Mucosa of gallbladder (tissue), 1 donor: ENCODE data around the gene ZNF684. TPM values are rescaled to one million over a fixed set of nuclear protein-coding genes. Genes with fewer than 3 reads are reported as not detected.
"Not testable (repeated sequence)": the region's sequence is repeated elsewhere in the genome, so short reads cannot be mapped to it uniquely, and the experiment has no call there.

Experiments used
- DNase-seq: peaks from one replicate; pipeline ENCODE4 v3.0.0-alpha.2; 2020; ENCODE audit warnings: low spot score
- total RNA-seq: library from RNA; stranded (reverse); gene quantifications from one replicate; pipeline ENCODE4 v1.2.1, GENCODE V29; 2021
- donor health status: DM: no; HTN: no; CAD: no.

ZNF684 gene
- 4.4 TPM for total RNA-seq

DNA sequence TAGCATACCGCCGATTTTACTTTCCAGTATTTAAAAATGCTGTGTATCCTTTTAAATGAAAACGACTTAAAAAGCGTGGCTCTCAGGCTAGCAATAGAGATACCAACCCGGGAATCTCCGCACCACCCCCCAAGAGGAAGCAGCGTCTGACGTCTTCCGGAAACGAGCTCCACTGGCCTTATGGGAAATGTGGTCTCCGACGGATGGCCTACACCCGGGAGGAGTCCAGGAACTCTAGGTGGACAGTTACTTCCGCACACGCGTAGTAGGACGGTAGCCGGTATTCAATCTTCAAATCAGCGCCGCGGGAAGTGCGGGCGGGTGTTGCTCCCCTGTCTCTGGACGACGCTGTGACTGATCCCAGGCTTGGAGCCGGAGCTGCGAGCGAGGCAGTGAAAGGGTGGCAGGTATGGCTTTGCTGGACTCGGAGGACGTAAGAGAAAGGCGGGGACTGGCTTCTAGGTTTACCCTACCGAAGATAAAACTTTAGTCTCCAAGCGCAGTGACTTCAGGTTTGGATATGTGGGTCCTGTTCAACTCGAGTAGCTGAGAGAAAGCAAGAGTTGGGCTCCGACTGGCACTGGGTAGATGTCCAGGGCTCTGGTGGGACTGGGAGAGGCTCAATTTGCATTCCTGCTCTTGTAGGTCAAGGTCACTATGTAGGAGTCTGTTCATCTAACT lies at the start of gene ZNF684:
Gene ZNF684 (plus strand): TSS at position 257 of the 681 bp plus-strand sequence. CDS start 1,530 bp downstream, outside the sequence.
- DNase-seq: peak; percentile 93

GRCh38 chr1:40495315-40495903 lies 36.0 kb upstream of the ZNF684 start:
- DNase-seq: no peak

DNA sequence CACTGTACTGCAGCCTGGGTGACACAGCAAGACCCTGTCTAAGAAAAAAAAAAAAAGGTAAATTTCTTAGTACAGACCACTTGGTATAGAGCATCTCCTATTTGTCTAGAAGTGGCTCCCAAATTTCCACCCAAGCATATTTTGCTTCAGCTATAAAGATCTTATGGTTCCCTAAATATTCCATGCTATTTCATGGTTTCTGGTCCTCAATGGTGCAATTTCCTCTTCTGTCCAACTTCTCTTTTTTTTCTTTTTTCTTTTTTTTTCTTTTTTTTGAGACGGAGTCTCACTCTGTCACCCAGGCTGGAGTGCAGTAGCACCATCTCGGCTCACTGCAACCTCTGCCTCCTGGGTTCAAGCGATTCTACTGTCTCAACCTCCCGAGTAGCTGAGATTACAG lies 28.8 kb upstream of the ZNF684 start:
- DNase-seq: not testable (repeated sequence)

GRCh38 chr1:40507973-40508372 lies 23.5 kb upstream of the ZNF684 start:
- no peak for DNase-seq

- DNase-seq: peak; percentile 81
These were observed 22.8 kb upstream of the ZNF684 start, which contains the start of gene EXO5 for GRCh38 chr1:40508375-40509341. Gene EXO5, plus strand, starts transcription at chr1:40508767. Its CDS starts 5,778 bp downstream, at chr1:40514545.

- DNase-seq: no peak
These were observed 11.9 kb upstream of the ZNF684 start for GRCh38 chr1:40519517-40519916.

GRCh38 chr1:40530735-40531380 lies 579 bp upstream of the ZNF684 start:
- no peak for DNase-seq

DNA sequence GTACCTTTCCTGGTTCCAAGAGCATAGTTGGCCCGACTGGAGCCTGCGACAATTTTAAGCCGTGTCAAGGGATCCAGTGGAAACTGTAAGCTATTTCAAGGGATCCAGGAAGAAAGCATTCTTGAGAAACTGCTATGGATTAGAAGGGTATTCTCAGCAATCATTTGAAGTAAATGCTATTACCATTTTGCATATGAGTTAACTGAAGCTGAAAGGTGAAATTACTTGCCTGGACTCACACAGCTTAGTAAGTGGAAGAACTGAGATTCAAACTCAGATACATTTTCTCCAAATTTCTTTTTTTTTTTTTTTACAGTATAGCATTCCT lies 589 bp downstream of the ZNF684 start:
- DNase-seq: no peak

- DNase-seq: no peak
These were observed 1.5 kb downstream of the ZNF684 start for GRCh38 chr1:40532844-40533424.

DNA sequence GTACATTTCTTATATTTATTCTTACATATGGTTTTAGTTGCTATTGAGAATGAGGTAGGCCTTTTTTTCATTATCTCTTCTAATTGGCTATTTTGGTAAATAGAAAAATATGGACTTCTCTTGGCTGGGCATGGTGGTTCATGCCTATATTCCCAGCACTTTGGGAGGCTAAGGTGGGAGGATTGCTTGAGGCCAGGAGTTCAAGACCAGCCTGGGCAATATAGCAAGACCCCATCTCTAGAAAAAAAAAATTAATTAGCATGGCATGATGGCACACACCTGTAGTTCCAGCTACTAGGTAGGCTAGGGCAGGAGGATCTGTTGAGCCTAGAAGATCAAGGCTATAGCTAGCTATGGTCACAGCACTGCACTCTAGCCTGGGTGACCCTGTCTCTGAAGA lies 3.2 kb downstream of the ZNF684 start:
- DNase-seq: no peak

DNA sequence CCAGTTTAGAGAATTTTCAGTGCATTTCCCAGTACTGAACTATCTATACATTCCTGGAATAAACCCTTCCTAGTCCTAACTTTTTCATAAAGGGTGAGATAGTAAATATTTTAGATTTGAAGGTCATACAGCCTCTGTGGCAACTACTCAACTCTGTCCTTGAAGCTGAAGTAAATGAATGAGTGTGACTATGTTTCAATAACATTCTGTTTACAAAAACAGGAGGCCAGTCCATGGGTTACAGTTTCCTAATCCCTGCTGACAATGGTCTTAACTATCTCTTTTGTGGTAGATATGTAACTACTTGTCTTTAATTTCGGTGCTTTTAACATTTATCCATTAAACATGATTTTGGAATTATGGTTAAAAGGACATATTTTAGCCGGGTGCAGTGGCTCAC lies 4.3 kb downstream of the ZNF684 start:
- DNase-seq: no peak

DNA sequence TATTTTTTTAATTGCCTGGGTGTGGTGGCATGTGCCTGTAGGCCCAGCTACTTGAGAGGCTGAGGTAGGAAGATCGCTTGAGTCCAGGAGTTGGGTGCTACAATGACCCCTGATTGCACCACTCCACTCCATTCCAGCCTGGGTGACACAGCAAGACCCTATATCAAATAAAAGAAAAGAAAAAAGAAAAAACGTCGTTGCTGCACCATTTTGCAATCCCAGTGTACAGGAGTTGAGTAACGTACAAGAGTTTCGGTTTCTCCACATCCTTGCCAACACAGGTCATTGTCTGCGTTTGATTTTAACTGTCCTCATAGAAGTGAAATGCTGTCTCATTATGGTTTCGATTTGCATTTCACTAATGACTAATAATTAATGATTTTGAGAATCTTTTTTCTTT lies 7.9 kb downstream of the ZNF684 start:
- no peak for DNase-seq

DNA sequence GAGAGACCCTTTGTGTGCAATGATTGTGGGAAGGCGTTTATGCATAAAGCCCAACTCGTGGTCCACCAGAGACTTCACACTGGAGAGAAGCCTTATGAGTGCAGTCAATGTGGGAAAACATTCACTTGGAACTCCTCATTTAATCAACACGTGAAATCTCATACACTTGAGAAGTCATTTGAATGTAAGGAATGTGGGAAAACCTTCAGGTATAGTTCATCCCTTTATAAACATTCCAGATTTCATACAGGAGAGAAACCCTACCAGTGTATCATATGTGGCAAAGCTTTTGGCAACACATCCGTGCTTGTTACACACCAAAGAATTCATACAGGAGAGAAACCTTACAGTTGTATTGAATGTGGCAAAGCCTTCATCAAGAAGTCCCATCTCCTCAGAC lies 15.5 kb downstream of the ZNF684 start:
- no peak for DNase-seq

DNA sequence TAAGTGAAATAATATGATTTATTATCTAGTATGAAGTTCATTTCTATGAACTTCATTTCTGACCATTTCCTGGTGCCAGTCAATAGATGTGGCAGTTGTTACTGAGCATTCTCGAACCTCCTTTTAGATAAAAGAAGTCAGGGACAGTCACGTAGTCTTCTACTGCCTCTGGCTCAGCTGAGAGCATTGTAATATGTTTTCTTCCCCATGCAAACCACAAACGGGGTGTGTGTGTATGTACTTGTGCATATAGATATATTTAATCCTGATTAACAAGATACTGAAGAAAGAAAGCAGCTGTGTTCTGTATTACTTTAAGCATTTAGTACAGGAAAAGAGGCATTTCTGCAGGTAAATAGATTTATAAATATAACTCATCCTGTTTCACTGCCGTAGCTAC lies 21.6 kb downstream of the ZNF684 start:
- no peak for DNase-seq

DNA sequence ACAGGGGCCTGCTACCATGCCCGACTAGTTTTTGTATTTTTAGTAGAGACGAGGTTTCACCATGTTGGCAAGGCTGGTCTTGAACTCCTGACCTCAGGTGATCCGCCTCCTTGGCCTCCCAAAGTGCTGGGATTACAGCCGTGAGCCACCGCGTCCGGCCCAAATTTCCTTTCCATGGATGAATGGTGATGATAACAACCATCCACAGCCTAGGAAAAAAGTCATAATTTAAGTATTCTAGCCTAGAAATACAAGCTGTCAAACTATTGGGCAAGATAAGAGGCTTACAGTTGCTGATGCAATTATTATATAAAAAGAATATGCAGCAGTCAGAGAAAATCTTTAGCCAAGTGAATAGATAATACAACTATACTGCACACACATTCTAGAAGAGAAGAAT lies 23.4 kb downstream of the ZNF684 start:
- not testable (repeated sequence) for DNase-seq

DNA sequence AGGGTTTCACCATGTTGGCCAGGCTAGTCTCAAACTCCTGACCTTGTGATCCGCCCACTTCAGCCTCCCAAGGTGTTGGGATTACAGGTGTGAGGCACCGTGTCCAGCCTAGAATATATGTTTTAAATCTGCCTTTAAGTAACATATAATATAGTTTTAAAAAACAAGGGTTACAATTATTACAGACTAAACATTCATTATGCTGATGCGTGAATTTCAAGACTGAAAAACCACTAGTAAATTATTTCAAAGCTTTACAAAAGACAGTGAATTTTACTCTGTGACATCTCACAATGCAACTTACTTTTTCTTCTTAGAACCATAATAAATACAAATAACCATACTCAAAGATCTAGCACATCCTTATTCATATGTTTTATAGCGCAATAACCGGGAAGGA lies 24.7 kb downstream of the ZNF684 start:
- no peak for DNase-seq

- DNase-seq: not testable (repeated sequence)
These were observed 26.8 kb downstream of the ZNF684 start for GRCh38 chr1:40558241-40558640.

DNA sequence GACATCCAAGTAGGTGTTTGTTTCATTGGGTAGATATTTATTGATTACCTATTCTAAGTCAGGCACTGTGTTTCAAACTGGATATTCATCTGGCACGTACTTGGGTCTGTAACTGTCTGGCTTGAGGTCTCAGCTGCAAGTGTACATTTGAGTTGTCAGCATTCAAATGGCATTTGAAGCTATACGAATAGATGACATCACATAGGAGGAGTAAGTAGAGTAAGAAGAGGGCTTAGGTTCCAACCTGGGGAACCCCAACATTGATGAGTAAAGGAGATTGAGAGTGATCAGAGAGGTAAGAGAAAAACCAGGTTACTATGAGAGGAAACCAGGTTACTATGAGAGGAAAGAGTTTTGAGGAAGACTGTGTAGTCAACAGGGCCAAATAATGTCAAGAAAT lies 30.7 kb downstream of the ZNF684 start:
- no peak for DNase-seq

DNA sequence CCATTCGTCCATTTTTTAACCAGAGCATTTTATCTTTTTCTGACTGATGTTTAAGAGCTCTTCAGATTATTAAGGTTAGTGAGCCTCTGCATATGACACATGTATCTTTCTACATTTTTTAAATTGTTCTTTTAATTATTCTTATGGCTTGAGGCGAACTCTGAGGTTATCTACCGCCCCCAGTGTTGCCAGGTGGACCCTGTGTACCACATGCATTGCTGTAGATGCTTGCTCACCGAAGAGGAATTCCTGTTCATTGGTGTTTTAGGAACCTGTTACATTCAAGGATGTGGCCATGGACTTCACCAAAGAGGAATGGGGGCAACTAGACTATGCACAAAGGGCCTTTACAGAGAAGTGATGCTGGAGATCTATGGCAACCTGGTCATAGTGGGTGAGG lies 31.8 kb downstream of the ZNF684 start:
- DNase-seq: no peak

- no peak for DNase-seq
These were observed 33.1 kb downstream of the ZNF684 start for GRCh38 chr1:40564506-40564905.

DNA sequence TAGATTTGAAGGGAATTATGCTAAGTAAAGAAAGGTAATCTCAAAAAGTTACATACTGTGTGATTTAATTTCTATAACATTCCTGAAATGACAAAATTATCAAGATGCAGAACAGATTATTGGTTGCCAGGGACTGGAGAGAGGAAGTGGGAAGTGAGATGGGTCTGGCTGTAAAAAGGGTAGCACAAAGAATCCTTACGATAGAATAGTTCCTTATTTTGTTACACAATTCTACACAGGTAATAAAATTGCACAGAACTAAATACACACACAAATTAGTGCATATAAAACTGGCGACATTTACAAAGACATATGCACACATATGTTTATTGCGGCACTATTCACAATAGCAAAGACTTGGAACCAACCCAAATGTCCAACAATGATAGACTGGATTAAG lies 33.5 kb downstream of the ZNF684 start:
- no peak for DNase-seq

DNA sequence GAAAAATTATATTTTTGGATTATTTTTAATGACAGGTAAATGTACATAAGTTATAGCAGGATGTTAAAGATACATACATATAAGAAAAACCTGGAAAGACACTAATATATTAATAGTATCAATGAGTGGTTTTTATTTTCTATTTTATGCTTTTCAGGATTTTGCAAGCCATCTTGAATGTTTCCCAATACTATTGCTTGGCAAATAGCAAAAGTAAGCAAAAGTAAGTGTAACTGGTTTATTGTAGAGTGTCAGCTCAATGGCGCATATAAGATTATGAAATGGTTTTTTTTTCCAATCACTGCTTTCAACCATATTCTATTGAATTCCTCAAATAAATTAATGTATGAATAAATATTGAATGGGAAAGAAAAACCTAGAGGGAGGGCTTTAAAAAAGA lies 36.4 kb downstream of the ZNF684 start:
- no peak for DNase-seq
